HG03520 (cell line): ENCODE data around the gene MR1.
A peak's percentile ranks its signal among the peaks of the same experiment; 100 is the strongest.
"Not testable (repeated sequence)": the region's sequence is repeated elsewhere in the genome, so short reads cannot be mapped to it uniquely, and the experiment has no call there.

ENCODE experiments used
- ATAC-seq: cut with Tn5 transposase; IDR thresholded peaks from one replicate; pipeline ENCODE4 v1.9.1; 2021; ENCODE audit warnings: mild to moderate bottlenecking, moderate library complexity; ENCODE audit not compliant: unreplicated experiment

MR1 gene

DNA sequence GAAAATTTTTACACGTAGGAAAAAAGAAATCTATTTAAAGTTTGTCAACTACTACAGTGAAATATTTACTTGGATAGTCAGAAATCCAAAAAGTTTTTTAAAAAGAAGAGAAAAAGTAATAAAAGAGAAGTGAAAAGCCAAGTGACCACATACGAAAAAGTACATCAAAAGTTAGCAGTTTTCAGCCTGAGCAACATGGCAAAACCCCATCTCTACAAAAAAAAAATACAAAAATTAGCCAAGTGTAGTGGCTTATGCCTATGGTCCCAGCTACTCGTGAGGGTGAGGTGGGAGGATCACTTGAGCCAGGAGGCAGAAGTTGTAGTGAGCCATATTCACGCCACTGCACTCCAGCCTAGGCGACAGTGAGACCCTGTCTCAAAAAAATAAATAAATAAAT is 5.2 kb upstream of the MR1 start:
- ATAC-seq = no peak

DNA sequence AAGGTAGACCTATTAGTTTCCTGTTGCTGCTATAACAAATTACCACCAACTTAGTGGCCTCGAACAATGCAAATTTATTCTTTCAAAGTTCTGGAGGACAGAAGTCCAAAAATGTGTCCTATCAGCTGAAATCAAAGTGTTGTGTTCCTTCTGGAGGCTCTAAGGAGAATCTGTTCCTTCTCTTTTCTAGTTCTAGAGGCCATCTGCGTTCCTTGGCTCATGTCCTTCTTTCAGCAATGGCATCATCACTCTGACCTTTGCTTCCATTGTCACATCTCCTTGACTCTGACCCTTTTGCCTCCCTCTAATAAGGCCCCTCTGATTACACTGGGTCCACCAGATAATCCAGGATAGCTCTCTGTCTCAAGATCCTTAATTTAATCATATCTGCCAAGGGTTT is 1.2 kb upstream of the MR1 start:
- ATAC-seq = no peak

DNA sequence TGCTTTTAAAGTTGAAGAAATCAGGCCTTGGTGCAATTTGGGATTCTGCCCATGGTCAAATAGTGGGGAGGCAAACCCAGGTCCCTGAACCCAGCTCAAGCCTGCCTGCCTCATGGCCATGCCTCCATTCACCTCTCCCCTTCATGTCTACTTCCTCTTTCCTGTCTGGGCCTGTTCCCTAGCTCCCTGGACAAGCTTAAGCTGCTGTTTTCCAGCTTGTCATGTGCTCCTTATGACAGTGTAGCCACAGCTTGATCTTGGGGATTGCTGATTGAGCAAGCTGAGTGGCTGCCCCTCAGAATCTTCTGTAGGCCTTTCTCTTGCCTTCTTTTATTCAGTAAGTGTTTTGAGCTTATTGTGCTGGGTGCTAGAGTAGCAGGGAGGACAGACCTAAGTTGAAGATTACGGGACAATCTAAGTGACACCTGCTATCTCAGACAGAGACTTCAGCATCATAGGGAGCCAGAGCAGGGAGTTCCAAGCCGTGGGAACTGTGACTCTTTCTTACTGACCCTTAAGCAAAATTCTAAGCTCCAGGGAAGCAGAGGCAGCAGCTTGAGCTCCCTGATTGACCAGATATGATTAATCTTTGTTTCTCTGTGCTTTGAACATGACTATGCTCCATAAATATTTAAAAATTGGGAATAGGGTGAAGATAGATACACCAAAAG is 520 bp upstream of the MR1 start:
- ATAC-seq = peak; percentile 9

DNA sequence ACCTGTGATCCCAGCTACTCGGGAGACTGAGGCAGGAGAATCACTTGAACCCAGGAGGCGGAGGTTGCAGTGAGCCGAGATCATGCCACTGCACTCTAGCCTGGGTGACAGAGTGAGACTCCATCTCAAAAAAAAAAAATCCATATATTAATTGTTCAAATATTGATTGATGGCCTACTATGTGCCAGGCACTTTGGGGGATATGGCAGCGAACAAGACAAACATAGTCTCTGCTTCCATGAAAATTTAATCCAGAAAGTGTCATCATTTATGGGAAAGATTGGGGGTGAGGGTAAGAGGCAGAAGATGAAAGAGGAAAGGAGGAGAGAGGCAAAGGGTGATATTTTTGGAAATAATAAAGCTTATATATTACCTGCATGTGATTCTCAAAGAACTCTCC is 1.4 kb downstream of the MR1 start:
- not testable (repeated sequence) for ATAC-seq

- ATAC-seq = no peak
Observed at GRCh38 chr1:181036107-181036836, 2.5 kb downstream of the MR1 start.

DNA sequence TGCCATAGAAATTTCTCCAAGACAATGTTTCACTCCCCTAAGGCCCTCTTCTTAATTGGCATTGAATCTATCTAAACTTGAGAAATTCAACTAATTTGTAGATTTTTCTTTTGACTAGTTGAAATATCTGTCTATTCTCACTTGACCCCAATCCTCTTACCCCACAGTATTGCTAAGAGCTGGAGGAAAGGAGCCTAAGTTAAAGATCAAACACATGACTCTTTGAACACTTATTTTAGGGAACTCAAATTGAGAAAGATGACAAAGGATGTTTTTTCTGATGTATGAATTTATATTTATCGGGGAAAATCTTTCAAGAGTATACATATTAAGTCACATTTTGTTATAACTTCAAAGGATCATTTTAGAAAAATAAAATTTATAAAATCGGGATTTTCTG is 3.6 kb downstream of the MR1 start:
- no peak for ATAC-seq

- ATAC-seq = peak; percentile 32
Observed at GRCh38 chr1:181038399-181038873, 4.7 kb downstream of the MR1 start.

GRCh38 chr1:181040284-181040865 is 6.6 kb downstream of the MR1 start:
- ATAC-seq = no peak

GRCh38 chr1:181043025-181043888 is 9.5 kb downstream of the MR1 start:
- ATAC-seq = no peak

- ATAC-seq = peak; percentile 78
Observed at GRCh38 chr1:181044449-181044966, 10.7 kb downstream of the MR1 start.

- ATAC-seq = not testable (repeated sequence)
Observed at GRCh38 chr1:181045946-181046345, 12.2 kb downstream of the MR1 start.

- no peak for ATAC-seq
Observed at GRCh38 chr1:181049378-181049777, 15.6 kb downstream of the MR1 start.

GRCh38 chr1:181050922-181051321 is 17.1 kb downstream of the MR1 start:
- no peak for ATAC-seq

GRCh38 chr1:181056560-181056959 is 22.8 kb downstream of the MR1 start:
- ATAC-seq = no peak

DNA sequence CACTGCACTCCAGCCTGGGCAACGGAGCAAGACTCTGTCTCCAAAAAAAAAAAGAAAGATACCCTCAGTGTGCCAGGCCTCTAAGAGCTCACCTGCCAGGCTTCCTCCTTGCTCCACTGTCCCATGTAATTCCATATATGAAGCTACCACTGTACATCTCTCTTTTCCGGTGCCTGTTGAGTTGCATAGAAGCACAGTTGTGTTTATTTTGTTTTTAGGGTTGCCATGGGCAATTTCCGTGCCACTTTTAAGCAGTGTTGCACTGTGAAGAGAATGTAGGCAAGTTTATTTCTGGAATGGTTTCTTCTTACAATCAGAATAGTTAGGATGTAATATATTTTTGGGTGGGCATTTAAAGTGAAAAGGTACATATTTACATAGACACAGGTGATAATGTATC is 23.3 kb downstream of the MR1 start:
- ATAC-seq = no peak

DNA sequence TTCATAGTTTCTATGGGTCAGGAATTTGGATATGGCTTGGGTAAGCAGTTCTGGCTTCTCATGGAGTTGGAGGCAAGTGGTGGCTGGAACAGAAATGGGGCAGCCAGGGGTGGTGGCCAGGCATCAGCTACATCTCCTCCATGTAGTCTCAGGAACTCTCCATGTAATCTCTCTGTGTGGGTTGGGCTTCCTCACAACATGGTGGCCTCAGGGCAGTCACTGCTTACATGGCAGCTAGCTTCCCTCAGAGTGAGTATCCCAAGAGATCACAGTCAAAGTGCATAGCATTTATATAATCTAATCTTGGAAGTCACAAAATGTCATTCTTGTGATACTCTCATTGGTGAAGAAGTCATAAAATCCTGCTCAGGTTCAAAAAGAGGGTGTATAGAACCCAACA is 25.7 kb downstream of the MR1 start:
- no peak for ATAC-seq

DNA sequence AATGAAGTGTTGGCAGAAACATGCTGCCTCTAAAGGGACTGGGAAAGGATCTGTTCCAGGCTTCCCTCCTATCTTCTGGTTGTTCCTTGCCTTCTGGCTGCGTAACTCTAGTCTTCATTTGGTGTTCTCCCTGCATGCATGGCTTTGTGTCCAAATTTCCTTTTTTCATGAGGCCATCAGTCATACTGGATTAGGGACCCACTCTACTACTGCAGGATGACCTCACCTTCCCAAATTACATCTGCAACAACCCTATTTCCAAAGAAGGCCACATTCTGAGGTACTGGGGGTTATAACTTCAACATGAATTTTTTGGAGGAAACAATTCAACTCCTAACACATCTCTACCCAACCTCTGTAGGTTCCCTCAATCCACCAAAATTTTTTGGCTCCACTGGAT is 26.3 kb downstream of the MR1 start:
- no peak for ATAC-seq

- not testable (repeated sequence) for ATAC-seq
Observed at GRCh38 chr1:181060947-181061346, 27.2 kb downstream of the MR1 start.

- no peak for ATAC-seq
Observed at GRCh38 chr1:181061487-181061886, 27.7 kb downstream of the MR1 start.

GRCh38 chr1:181061891-181062835 is 28.4 kb downstream of the MR1 start:
- ATAC-seq = peak; percentile 71
